ENCODE measurements around the gene BCAP29.

The BCAP29 gene

GRCh38 chr7:107666790-107667189 lies 86.7 kb downstream of the BCAP29 start:
- DNase-seq (ENCODE audit: low spot score in 2 of 2) (no peak), ATAC-seq (replicated peaks; ENCODE audit: extremely low read depth, poor library complexity, severe bottlenecking) (no peak)
- no peaks in the 10 kb centered on the region for H3K9me3 Mint-ChIP-seq
- H3K4me1 Mint-ChIP-seq = no peaks in the 10 kb centered on the region
- no peak overlapping the region for H3K4me3 Mint-ChIP-seq
- peaks cover 21% of the 10 kb centered on the region for H3K27me3 Mint-ChIP-seq
- H3K36me3 Mint-ChIP-seq (ENCODE audit: insufficient read depth) = no peaks in the 10 kb centered on the region
- H3K27ac Mint-ChIP-seq (ENCODE audit: low read depth) = no peak overlapping the region

- H3K9me3 Mint-ChIP-seq = no peaks in the 10 kb centered on the region
- H3K27ac Mint-ChIP-seq (ENCODE audit: low read depth) = no peak overlapping the region
- no peak for DNase-seq (ENCODE audit: low spot score in 2 of 2)
- no peaks in the 10 kb centered on the region for H3K36me3 Mint-ChIP-seq (ENCODE audit: insufficient read depth)
- no peak overlapping the region for H3K4me3 Mint-ChIP-seq
- no peak for ATAC-seq (replicated peaks; ENCODE audit: extremely low read depth, poor library complexity, severe bottlenecking)
- peaks cover 15% of the 10 kb centered on the region for H3K27me3 Mint-ChIP-seq
- no peaks in the 10 kb centered on the region for H3K4me1 Mint-ChIP-seq
Observed at GRCh38 chr7:107667341-107667740, 87.3 kb downstream of the BCAP29 start.

- Mint-ChIP-seq H3K36me3 (ENCODE audit: insufficient read depth) (no peaks in the 10 kb centered on the region), H3K27ac (ENCODE audit: low read depth) (no peak overlapping the region), H3K9me3 (no peaks in the 10 kb centered on the region), H3K27me3 (peaks cover 19% of the 10 kb centered on the region), H3K4me1 (no peaks in the 10 kb centered on the region), H3K4me3 (no peak overlapping the region)
- ATAC-seq (replicated peaks; ENCODE audit: extremely low read depth, poor library complexity, severe bottlenecking) (no peak), DNase-seq (ENCODE audit: low spot score in 2 of 2) (no peak)
Observed at GRCh38 chr7:107668296-107668695, 88.2 kb downstream of the BCAP29 start.
